GM12801 (cell line): Measurements from ENCODE around the gene DRD5.

Experiments used
- CTCF ChIP-seq: IDR thresholded peaks from one replicate; pipeline ENCODE4 v1.5.1; 2011; ENCODE audit warnings: control low read depth; ENCODE audit not compliant: insufficient read length; ENCODE audit errors: extremely low read depth

The DRD5 gene

GRCh38 chr4:9769321-9769720, 12.1 kb upstream of the DRD5 start:
- TF ChIP-seq CTCF, result no peak

- no peak for TF ChIP-seq CTCF
These were observed 10.4 kb upstream of the DRD5 start for GRCh38 chr4:9771034-9771433.

- no peak for TF ChIP-seq CTCF
These were observed 8.0 kb upstream of the DRD5 start for GRCh38 chr4:9773471-9773870.

- no peak for TF ChIP-seq CTCF
These were observed 652 bp downstream of the DRD5 start for GRCh38 chr4:9782136-9782436.

- no peak for TF ChIP-seq CTCF
These were observed 10.9 kb downstream of the DRD5 start for GRCh38 chr4:9792381-9792780.

- TF ChIP-seq CTCF, result no peak
These were observed 19.4 kb downstream of the DRD5 start for GRCh38 chr4:9800848-9801247.

GRCh38 chr4:9804918-9805317, 23.5 kb downstream of the DRD5 start:
- TF ChIP-seq CTCF, result no peak

- no peak for TF ChIP-seq CTCF
These were observed 26.6 kb downstream of the DRD5 start for GRCh38 chr4:9808077-9808476.
